ENCODE measurements around the gene TFDP2. TPM values are rescaled to one million over a fixed set of nuclear protein-coding genes. Genes with fewer than 3 reads are reported as not detected.

The TFDP2 gene
- total RNA-seq, 1 experiment from 2014 or later, result 76.0 TPM

DNA sequence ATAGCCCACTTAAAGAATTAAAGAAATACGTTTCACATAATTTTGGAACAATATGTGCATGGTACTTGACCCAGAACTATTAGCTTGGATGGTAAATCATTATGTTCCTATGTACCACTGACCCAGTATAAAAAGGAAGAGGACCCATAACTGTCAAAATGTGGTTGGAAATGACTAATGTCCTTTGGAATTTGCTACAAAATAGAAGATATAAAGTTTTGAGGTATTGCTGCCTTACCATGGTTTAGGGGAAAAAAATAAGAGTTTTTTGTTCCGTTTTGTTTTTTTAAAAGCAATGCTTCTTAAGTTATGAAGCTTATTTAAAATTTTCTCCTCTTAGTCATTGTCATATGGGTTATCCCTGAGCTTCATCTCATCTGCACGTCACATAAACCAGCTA is 15.8 kb upstream of the TFDP2 start:
- H4K5ac ChIP-seq (ENCODE audit: insufficient read length, low read depth, low read length), result no peak overlapping the region
- no peak overlapping the region for H3K4me2 ChIP-seq (ENCODE audit: insufficient read depth, insufficient read length, low read length)
- no peaks in the 10 kb centered on the region for H4K20me1 ChIP-seq (ENCODE audit: control insufficient read depth, insufficient read depth, insufficient read length)
- no peak overlapping the region for H3K4ac ChIP-seq (ENCODE audit: low read depth, low read length)
- no peak overlapping the region for H3K56ac ChIP-seq (ENCODE audit: insufficient read length, low read depth, low read length)
- no peak overlapping the region for H4K91ac ChIP-seq (ENCODE audit: insufficient read length, low read depth, low read length)
- H2AFZ ChIP-seq (ENCODE audit: low read length), result no peak overlapping the region
- no peak overlapping the region for H2BK15ac ChIP-seq (ENCODE audit: low read depth, low read length)
- no peak for DNase-seq
- no peak overlapping the region for H2AK5ac ChIP-seq (ENCODE audit: insufficient read length, low read length)
- no peak overlapping the region for H3T11ph ChIP-seq (ENCODE audit: low read length)
- Mint-ChIP-seq H3K27ac (no peak overlapping the region), H3K9me3 (no peaks in the 10 kb centered on the region), H3K36me3 (ENCODE audit: insufficient read depth in 1 of 3, low read depth in 3 of 3) (peaks cover 4 to 17% (median 13%) of the 10 kb centered on the region in 3 experiments; a peak in 6 of 7 replicates), H3K4me1 (peaks cover 27 to 37% of the 10 kb centered on the region in 2 experiments), H3K4me3 (no peak overlapping the region), H3K27me3 (ENCODE audit: low read depth) (peaks cover 2% of the 10 kb centered on the region)
- H3K9ac ChIP-seq (ENCODE audit: extremely low read depth, insufficient read length, low read length), result no peak overlapping the region
- H3K79me2 ChIP-seq (ENCODE audit: insufficient read depth, low read length), result no peaks in the 10 kb centered on the region
- H3K9me3 ChIP-seq (ENCODE audit: control insufficient read depth, low read depth, low read length), result no peaks in the 10 kb centered on the region
- no peak overlapping the region for H2BK20ac ChIP-seq (ENCODE audit: low read depth, low read length, poor library complexity, severe bottlenecking)
- TF ChIP-seq, protein P1, sequence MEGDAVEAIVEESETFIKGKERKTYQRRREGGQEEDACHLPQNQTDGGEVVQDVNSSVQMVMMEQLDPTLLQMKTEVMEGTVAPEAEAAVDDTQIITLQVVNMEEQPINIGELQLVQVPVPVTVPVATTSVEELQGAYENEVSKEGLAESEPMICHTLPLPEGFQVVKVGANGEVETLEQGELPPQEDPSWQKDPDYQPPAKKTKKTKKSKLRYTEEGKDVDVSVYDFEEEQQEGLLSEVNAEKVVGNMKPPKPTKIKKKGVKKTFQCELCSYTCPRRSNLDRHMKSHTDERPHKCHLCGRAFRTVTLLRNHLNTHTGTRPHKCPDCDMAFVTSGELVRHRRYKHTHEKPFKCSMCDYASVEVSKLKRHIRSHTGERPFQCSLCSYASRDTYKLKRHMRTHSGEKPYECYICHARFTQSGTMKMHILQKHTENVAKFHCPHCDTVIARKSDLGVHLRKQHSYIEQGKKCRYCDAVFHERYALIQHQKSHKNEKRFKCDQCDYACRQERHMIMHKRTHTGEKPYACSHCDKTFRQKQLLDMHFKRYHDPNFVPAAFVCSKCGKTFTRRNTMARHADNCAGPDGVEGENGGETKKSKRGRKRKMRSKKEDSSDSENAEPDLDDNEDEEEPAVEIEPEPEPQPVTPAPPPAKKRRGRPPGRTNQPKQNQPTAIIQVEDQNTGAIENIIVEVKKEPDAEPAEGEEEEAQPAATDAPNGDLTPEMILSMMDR (conservative IDR thresholded peaks at IDR 0.05), result no peak
- no peaks in the 10 kb centered on the region for H3K23me2 ChIP-seq (ENCODE audit: insufficient read length, low read depth, low read length, poor library complexity, severe bottlenecking)
- H3K27me3 ChIP-seq (ENCODE audit: insufficient read depth, low read length), result no peaks in the 10 kb centered on the region
- H3K79me1 ChIP-seq (ENCODE audit: insufficient read depth, low read depth, low read length, poor library complexity, severe bottlenecking), result no peaks in the 10 kb centered on the region
- no peak overlapping the region for H2BK120ac ChIP-seq (ENCODE audit: low read depth, low read length, poor library complexity, severe bottlenecking)
- H3K4me1 ChIP-seq (ENCODE audit: insufficient read depth, low read length), result peaks cover 6% of the 10 kb centered on the region; the same call in 1 of the 2 replicates
- no peak overlapping the region for H3K14ac ChIP-seq (ENCODE audit: insufficient read depth, low read length)
- no CpG with 5 or more reads among the region's 3 CpGs for WGBS (ENCODE audit: extremely low coverage, insufficient read length, low lambda C conversion rate)
- H3K18ac ChIP-seq (ENCODE audit: insufficient read length, low read depth, low read length), result no peak overlapping the region
- no peak overlapping the region for H2BK5ac ChIP-seq (ENCODE audit: insufficient read length, low read length)
- no peak overlapping the region for H2BK12ac ChIP-seq (ENCODE audit: insufficient read length, low read depth, low read length)
- H3K27ac ChIP-seq (ENCODE audit: insufficient read length, low read depth, low read length), result no peak overlapping the region
- no peak overlapping the region for H3K23ac ChIP-seq (ENCODE audit: insufficient read length, low read depth, low read length)
- no peak overlapping the region for H4K8ac ChIP-seq (replicated peaks; ENCODE audit: insufficient read length, low read depth, low read length)
